Neuron (in vitro differentiated cells): ENCODE measurements around the gene IRX4.

ENCODE experiments used
- H2AFZ ChIP-seq: one replicate; pipeline ENCODE4 v1.6.1; 2013; ENCODE audit warnings: low read depth, mild to moderate bottlenecking, inconsistent platforms, low read length, moderate library complexity
- H3K27me3 ChIP-seq: one replicate; pipeline ENCODE4 v1.6.1; 2013; ENCODE audit warnings: low read length; ENCODE audit not compliant: insufficient read depth
- H3K36me3 ChIP-seq: one replicate; pipeline ENCODE4 v1.6.1; 2013; ENCODE audit warnings: low read length; ENCODE audit not compliant: insufficient read depth
- H3K4me1 ChIP-seq: one replicate; pipeline ENCODE4 v1.6.1; 2013; ENCODE audit warnings: low read length; ENCODE audit not compliant: insufficient read depth
- H3K4me3 ChIP-seq: 2 replicates; pipeline ENCODE4 v1.5.1; 2013; ENCODE audit warnings: mild to moderate bottlenecking, low read length, moderate library complexity
- H3K9me3 ChIP-seq: one replicate; pipeline ENCODE4 v1.6.1; 2013; ENCODE audit warnings: low read length

IRX4 gene

DNA sequence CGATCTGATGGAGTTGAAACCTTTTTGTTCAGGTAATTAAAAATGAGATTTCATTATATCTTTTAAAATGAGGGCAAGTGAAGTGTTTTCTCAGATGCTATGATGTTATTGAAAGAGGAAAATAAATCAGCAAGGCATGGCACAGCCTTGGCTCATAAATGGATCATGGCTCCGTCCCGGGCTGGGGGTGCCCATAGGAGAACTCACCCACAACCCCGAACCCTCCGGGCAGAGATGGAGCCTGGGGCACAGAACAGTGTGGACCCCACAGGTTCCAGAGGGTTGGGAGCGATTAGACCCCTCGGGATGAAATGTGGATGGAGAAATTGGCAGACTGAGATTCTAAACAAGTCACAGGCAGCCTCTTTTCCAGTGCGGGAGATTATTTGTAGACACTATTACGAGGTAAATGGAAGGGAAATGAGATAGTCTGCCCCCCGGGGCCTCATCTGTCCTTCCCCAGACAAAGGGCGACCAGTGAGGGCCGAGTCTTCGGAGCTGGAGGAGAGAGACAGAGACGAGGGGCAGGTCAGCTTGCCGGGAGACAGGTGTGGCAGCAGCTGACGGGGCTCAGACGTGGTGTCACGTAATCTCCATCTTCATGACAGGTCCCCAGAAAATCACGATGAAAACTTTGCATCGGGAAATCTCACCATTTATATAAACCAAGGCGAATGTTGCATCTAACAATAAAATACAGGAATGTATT, 47.9 kb downstream of the IRX4 start:
- Histone ChIP-seq H3K9me3 (no peaks in the 10 kb centered on the region), H3K4me3 (no peak overlapping the region), H2AFZ (no peak overlapping the region), H3K36me3 (no peaks in the 10 kb centered on the region), H3K27me3 (peaks cover 3% of the 10 kb centered on the region), H3K4me1 (peaks cover 5% of the 10 kb centered on the region)

DNA sequence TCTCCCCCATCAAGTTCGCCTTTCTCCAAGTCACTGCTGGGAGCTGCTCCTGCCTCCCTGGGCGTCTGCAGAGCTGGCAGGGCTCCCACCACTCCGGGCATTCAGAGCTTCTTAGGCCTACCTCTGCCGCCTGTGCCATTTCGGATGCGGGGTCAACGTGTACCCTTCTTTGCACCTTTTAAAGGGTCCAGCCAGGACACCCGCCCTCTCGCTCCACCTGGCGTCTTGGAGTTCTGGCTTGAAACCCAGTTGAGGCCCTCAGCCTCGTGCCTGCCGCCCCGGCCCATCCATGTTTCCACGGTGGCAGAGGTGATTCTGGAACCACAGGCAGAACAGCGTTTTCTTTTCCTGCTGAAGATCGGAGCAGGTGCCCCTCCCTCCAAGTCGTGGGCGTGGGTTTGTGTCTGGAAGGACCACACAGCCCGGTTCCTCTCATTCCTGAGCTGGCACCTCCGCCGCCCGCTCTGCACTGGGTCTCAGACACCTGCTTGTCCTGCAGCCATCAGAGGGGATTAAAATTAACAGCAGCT, 48.6 kb downstream of the IRX4 start:
- no peak overlapping the region for H3K4me3 ChIP-seq
- peaks cover 5% of the 10 kb centered on the region for H3K4me1 ChIP-seq
- H2AFZ ChIP-seq: no peak overlapping the region
- H3K9me3 ChIP-seq: no peaks in the 10 kb centered on the region
- H3K27me3 ChIP-seq: peaks cover 3% of the 10 kb centered on the region
- no peaks in the 10 kb centered on the region for H3K36me3 ChIP-seq

DNA sequence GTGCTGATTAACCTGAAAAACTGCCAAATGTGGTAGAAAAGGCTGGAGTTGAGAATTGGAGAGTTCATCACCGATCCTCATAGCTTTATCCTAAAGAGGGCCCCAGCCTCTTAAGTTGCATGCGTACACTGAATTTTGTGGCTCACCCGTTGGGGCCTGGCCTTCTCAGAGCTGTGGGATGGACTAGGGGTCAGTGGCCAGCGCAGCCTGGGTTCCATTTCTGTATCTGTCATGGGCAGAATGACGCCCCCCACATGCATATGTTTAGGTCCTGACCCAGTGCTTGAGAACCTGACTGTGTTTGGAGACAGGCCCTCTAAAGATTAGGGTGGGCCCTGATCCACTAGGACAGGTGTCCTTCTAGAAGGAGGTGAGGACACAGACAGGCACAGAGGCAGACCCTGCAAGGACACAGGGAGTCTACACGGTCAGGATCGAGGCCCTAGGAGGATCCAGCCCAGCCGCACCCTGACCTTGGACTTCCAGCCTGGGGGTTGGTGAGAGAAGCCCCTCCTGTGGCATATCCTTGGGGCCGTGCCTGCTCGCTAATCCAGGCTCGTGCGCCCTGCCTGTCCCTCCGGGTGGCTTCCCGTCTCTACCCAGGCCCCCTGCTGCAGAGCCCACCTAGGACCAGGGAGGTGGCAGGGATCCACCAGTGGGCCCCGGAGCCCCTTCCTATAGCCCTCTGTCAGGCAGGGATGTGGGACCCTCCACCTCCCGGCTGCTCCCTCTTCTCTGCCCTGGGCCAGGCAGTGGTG, 49.3 kb downstream of the IRX4 start:
- Histone ChIP-seq H3K9me3 (no peaks in the 10 kb centered on the region), H3K4me1 (peaks cover 5% of the 10 kb centered on the region), H3K4me3 (no peak overlapping the region), H3K36me3 (peaks cover 2% of the 10 kb centered on the region), H3K27me3 (no peaks in the 10 kb centered on the region), H2AFZ (no peak overlapping the region)

DNA sequence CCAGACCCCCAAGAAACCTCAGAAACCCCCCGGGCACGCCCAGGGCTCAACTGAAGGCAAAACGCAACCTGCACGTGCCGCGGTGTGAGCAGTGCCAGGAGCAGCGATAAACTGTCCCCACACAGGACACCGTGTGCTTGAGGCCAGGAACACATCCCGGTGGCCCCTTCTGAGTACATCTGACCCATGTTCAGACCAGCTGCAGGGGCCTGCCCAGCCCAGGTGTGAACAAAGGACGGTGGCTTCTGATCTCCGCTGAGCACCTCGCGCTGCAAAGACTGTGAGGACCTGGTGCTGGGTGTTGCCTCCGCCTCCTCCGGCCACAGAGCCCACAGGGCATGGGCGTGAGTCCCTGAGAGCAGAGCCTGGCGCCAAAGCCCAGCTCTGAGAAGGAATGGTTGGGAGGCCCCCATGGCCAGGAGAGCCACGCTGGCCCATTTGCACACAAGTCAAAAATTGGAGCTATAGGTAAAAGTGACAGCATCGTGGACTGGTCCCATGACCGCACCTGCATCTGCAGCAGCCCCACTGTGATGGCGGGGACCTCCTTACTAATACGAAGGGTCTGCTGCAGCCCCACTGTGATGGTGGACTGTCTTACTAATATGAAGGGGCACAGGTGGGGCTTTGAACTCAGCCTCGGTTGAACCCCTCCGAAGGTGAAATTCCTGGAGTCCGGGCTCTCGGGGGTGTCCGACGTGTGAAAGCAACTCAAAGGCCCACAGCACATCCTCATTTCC, 50.0 kb downstream of the IRX4 start:
- no peaks in the 10 kb centered on the region for H3K9me3 ChIP-seq
- no peak overlapping the region for H3K4me3 ChIP-seq
- H3K36me3 ChIP-seq: peaks cover 3% of the 10 kb centered on the region
- no peaks in the 10 kb centered on the region for H3K27me3 ChIP-seq
- no peak overlapping the region for H2AFZ ChIP-seq
- peaks cover 5% of the 10 kb centered on the region for H3K4me1 ChIP-seq

DNA sequence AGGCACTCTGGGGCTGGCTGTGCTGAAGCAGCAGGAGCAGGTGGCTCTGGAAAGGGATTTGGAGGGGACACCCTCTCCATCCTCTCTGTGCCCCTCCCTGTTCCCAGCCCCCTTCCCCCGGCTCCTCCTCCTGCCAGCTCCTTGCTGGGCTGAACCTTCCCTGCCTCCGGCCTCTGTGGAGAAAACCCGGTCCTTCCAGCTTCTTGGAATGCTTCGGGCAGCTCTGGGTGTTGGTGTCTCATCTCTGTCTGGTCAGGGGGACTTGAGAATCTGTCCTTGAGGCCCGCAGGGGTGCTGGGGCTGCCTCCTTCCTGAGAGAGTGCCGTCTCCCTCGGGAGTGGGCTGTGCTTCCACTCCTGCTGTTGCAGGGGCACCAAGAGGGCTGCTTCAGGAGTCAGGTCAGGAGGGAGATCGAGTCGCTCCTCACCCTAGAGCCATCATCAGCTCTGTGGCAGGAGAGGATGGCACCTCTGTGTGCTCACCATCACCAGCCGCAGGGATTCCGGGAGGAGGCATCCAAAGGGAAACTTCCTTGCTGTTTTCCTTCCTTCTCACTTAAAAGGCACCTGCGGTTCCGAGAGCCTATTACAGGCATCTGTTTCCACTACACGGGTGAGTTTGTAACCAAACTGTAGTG, 50.9 kb downstream of the IRX4 start:
- no peaks in the 10 kb centered on the region for H3K9me3 ChIP-seq
- H3K4me3 ChIP-seq: no peak overlapping the region
- H3K4me1 ChIP-seq: peaks cover 5% of the 10 kb centered on the region
- peaks cover 3% of the 10 kb centered on the region for H3K36me3 ChIP-seq
- no peaks in the 10 kb centered on the region for H3K27me3 ChIP-seq
- H2AFZ ChIP-seq: no peak overlapping the region

DNA sequence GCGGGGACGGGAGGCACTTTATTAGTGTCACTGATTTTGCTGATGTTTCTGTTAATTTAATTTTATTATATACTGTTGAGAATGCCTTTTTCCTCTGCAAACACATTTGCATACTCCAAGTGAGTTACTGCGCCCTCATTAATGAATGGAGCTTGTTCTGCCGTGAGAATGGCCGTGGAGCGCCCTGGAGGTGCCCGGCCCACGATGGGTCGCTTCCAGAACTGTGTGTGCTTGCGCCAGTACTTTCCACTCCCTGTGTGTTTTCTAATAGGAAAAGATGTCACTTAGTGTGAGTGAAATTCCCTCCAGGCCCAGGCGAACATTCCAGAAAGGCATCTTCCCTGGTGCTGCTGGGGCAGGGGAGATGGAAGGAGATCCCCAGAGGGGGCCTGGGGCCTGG, 51.5 kb downstream of the IRX4 start:
- H3K27me3 ChIP-seq: no peaks in the 10 kb centered on the region
- H3K36me3 ChIP-seq: peaks cover 5% of the 10 kb centered on the region
- no peak overlapping the region for H2AFZ ChIP-seq

DNA sequence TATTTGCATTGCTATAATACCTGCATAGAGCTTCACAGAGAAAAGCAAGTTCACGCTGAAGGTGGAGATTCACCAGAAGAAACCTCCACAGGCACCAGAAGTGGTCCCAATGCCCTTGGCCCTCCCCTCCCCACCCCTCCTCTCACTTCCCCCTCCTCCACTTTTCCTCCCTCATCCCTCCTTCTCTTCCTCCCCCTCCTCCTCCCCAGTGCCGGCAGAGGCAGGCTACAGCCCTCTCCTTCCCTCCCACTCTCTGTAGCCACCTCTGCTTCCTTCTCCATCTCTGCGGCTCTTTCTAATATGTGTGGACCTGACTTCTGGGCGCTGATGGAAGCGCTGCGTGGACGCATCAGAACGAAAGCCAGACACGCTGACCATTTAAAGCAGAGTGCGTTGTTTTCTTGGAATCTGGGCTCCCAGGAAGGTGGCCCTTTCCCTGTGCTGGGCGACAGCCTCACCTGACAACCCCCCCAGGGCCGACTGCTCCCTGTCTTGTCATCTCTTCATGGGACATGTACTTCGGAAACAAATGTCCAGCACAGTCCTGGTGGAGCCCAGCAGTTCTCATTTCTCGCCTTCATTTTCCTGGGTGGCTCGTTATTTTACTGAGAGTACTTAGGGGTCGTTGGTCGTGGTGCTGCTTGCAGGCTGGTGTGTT, 52.0 kb downstream of the IRX4 start:
- H3K4me3 ChIP-seq: no peak overlapping the region
- peaks cover 8% of the 10 kb centered on the region for H3K36me3 ChIP-seq
- peaks cover 5% of the 10 kb centered on the region for H3K4me1 ChIP-seq
- no peaks in the 10 kb centered on the region for H3K9me3 ChIP-seq
- no peaks in the 10 kb centered on the region for H3K27me3 ChIP-seq
- no peak overlapping the region for H2AFZ ChIP-seq

More for the DNA sequence above, 51.5 kb downstream of the IRX4 start:
- H3K4me1 ChIP-seq: peaks cover 5% of the 10 kb centered on the region
- no peak overlapping the region for H3K4me3 ChIP-seq
- H3K9me3 ChIP-seq: no peaks in the 10 kb centered on the region

DNA sequence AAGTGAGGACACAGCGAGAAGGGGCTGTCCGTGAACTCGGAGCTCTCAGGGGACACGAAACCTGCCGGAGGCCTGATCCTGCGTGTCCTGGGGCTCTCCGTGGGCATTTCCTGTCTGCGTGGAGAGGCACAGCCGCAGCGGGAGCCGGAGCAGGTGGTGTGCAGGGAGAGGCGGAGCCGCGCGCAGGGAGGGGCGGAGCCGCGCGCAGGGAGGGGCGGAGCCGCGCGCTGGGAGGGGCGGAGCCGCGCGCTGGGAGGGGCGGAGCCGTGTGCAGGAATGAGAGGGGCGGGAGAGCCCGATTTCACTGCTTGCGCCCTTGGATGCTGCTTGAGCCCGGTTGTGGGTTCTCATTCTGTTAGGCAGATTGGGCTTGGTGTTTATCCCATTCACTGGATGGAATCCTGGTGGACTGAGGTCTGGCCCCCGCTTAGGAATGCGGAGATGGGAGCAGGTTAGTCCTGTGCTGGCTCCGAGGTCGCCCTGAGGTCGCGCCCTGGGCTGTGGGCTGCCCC, 54.8 kb downstream of the IRX4 start:
- no peaks in the 10 kb centered on the region for H3K27me3 ChIP-seq
- no peak overlapping the region for H3K4me3 ChIP-seq
- peaks cover 22% of the 10 kb centered on the region for H3K36me3 ChIP-seq
- no peaks in the 10 kb centered on the region for H3K4me1 ChIP-seq
- no peaks in the 10 kb centered on the region for H3K9me3 ChIP-seq
- no peak overlapping the region for H2AFZ ChIP-seq
